ENCODE measurements around the gene TSHZ3. TPM values are rescaled to one million over a fixed set of nuclear protein-coding genes. Genes with fewer than 3 reads are reported as not detected.

Gene TSHZ3
- total RNA-seq, 4 donors from 2014 or later = 2.1 to 3.2 (median 2.7) TPM

DNA sequence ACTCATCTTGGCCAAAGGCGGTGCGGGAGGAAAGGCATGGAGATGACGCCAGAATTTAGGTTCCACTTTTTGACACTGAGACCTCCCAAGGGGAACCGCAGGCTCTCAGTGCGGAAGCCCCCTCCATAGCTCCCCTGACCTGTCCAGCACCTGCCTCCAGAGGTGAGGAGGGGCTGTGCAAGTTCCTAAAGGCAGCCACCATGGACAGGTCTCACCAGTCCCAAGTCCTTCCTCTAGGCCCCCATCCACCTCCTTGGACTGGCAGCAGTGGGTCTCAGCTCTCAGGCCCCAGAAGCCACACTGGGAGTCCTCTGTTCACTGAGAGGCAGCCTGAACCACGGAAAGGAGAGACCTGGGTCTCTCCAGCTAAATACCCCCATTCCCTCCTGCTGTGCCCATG, 31.6 kb upstream of the TSHZ3 start:
- Histone ChIP-seq H3K27ac (no peak overlapping the region), H3K36me3 (no peaks in the 10 kb centered on the region), H3K4me1 (no peaks in the 10 kb centered on the region), H3K27me3 (peaks cover 14% of the 10 kb centered on the region), H3K4me3 (no peak overlapping the region), H3K9me3 (no peaks in the 10 kb centered on the region)
- WGBS = 100% methylated on average over 6 of the region's 6 CpGs
- DNase-seq (ENCODE audit: low spot score in 2 of 2) = no peak
- TF ChIP-seq POLR2AphosphoS5 (IDR thresholded peaks at IDR 0.05) (no peak), EP300 (IDR thresholded peaks at IDR 0.05) (no peak), POLR2A (IDR thresholded peaks at IDR 0.05) (no peak)
- TF ChIP-seq, protein P1, sequence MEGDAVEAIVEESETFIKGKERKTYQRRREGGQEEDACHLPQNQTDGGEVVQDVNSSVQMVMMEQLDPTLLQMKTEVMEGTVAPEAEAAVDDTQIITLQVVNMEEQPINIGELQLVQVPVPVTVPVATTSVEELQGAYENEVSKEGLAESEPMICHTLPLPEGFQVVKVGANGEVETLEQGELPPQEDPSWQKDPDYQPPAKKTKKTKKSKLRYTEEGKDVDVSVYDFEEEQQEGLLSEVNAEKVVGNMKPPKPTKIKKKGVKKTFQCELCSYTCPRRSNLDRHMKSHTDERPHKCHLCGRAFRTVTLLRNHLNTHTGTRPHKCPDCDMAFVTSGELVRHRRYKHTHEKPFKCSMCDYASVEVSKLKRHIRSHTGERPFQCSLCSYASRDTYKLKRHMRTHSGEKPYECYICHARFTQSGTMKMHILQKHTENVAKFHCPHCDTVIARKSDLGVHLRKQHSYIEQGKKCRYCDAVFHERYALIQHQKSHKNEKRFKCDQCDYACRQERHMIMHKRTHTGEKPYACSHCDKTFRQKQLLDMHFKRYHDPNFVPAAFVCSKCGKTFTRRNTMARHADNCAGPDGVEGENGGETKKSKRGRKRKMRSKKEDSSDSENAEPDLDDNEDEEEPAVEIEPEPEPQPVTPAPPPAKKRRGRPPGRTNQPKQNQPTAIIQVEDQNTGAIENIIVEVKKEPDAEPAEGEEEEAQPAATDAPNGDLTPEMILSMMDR (IDR thresholded peaks at IDR 0.05) = no peak

DNA sequence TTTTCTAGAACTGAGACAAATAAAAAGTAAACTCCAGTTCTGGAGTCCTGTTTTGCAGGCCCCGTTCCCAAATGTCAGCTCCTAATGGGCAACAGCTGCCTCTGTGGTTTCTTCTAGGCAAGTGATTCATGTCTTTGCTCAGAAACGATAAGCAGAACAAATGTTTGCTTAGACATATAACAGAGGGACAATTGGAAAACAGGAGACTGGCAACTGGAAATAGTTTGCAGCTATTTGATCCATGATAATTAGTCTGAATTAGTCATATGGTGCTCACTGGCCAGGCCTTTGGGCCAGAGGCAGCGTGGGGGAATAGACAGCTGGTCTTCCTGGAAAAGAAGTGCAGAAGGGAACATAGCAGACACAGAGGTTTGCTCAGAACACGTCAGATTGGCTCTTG, 29.2 kb upstream of the TSHZ3 start:
- Histone ChIP-seq H3K27me3 (peaks cover 6% of the 10 kb centered on the region), H3K27ac (no peak overlapping the region), H3K4me1 (no peaks in the 10 kb centered on the region), H3K36me3 (no peaks in the 10 kb centered on the region), H3K9me3 (no peaks in the 10 kb centered on the region), H3K4me3 (no peak overlapping the region)
- no peak for DNase-seq (ENCODE audit: low spot score in 2 of 2)
- no peak for TF ChIP-seq POLR2AphosphoS5 (IDR thresholded peaks at IDR 0.05)
- 44% methylated on average over 4 of the region's 4 CpGs for WGBS

DNA sequence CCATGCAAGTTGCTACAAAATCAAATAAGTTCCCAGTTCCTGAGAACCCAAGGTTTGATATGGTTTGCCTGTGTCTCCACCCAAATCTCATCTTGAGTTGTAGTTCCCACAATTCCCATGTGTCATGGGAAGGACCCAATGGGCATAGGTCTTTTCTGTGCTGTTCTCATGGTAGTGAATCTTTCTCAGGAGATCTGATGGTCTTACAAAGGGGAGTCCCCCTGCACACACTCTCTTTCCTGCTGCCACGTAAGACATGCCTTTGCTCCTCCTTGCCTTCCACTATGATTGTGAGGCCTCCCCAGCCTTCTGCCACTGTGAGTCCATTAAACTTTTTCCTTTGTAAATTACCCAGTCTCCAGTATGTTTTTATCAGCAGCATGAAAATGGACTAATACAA, 28.5 kb upstream of the TSHZ3 start:
- TF ChIP-seq POLR2AphosphoS5 (IDR thresholded peaks at IDR 0.05) (no peak), EP300 (IDR thresholded peaks at IDR 0.05) (no peak), POLR2A (IDR thresholded peaks at IDR 0.05) (no peak)
- TF ChIP-seq, protein P1 (IDR thresholded peaks at IDR 0.05) = no peak
- DNase-seq (ENCODE audit: low spot score in 2 of 2) = no peak
- WGBS = 80% methylated on average over 1 of the region's 1 CpG
- Histone ChIP-seq H3K27ac (no peak overlapping the region), H3K36me3 (no peaks in the 10 kb centered on the region), H3K27me3 (peaks cover 4% of the 10 kb centered on the region), H3K4me3 (no peak overlapping the region), H3K4me1 (no peaks in the 10 kb centered on the region), H3K9me3 (no peaks in the 10 kb centered on the region)

DNA sequence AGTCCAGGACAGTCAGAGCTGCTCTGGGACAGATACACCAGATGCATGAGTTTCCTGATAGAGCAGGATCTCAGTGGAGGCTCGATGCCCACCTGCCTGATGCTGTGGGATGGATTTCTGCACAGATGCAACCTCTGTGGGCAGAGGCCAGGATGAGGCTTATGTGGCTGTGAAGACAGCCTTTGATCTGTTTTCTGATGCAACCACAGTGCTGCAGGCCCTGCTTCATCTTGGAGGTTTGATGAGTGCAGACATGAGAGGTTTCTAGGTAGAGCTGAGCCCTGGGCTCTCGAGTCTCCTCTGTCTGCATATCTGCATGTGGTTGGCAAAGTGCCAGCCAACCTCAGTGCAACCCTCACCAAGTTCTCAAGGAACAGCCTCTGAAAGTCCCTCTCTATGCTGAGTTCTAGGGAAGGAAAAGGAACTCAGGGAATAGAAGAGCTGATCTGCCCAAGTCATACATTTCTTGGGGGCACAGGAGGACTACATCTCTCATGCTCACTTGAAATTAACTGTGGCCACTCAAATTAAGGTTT, 23.1 kb upstream of the TSHZ3 start:
- no peak for DNase-seq (ENCODE audit: low spot score in 2 of 2)
- H3K27ac ChIP-seq = no peak overlapping the region
- WGBS = 66% methylated on average over 2 of the region's 2 CpGs
- no peaks in the 10 kb centered on the region for H3K36me3 ChIP-seq
- TF ChIP-seq POLR2AphosphoS5 (IDR thresholded peaks at IDR 0.05) (no peak), EP300 (IDR thresholded peaks at IDR 0.05) (no peak), POLR2A (IDR thresholded peaks at IDR 0.05) (no peak)
- TF ChIP-seq, protein P1 (IDR thresholded peaks at IDR 0.05) = no peak
- no peaks in the 10 kb centered on the region for H3K9me3 ChIP-seq
- H3K4me3 ChIP-seq = no peak overlapping the region
- H3K27me3 ChIP-seq = no peaks in the 10 kb centered on the region
- H3K4me1 ChIP-seq = no peaks in the 10 kb centered on the region

DNA sequence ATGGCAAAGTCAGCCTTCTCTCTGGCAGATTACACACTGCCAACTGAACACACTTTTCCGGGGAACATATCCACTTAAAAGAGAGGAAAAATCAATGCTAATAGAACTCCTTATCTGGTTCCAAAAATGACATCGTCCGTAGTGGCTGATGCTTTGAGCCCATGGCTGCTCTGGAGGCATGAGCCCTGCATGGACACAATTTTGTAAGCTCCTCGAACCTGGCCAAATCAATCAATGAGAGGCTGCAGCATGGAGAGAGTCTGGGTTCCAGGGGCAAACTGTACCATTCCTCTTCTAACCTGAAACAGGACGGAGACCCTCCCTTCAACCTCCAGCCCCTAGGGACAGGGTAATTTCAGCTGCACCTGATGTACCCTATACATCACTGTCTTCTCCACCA, 21.0 kb upstream of the TSHZ3 start:
- DNase-seq (ENCODE audit: low spot score in 2 of 2) = no peak
- no peaks in the 10 kb centered on the region for H3K9me3 ChIP-seq
- 81% methylated on average over 5 of the region's 5 CpGs for WGBS
- TF ChIP-seq EP300 (IDR thresholded peaks at IDR 0.05) = no peak
- no peak for TF ChIP-seq POLR2AphosphoS5 (IDR thresholded peaks at IDR 0.05)
- TF ChIP-seq POLR2A (IDR thresholded peaks at IDR 0.05) = no peak
- TF ChIP-seq, protein P1 (IDR thresholded peaks at IDR 0.05) = no peak
- no peaks in the 10 kb centered on the region for H3K4me1 ChIP-seq
- H3K27ac ChIP-seq = no peak overlapping the region
- no peak overlapping the region for H3K4me3 ChIP-seq
- H3K27me3 ChIP-seq = no peaks in the 10 kb centered on the region
- no peaks in the 10 kb centered on the region for H3K36me3 ChIP-seq

DNA sequence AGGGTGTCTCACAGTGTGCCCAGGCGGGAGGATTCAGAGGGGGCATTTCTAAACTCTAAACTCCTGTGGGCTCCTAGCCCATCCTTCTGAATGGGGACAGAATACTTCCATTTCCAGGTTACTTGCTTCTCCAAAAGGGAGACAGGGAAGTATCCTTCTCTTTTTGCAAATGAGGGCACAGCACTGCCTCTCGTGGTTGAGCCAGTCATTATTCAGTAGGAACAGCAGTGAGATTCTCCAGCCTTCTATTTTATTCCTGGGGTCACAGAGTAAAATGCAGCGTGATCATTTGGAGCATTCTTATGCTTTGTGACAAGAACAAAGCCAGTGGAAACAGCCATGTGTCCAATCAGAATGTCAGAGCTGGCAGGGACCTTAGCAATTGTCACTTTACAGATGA, 15.7 kb upstream of the TSHZ3 start:
- H3K4me1 ChIP-seq = no peaks in the 10 kb centered on the region
- no peaks in the 10 kb centered on the region for H3K9me3 ChIP-seq
- 76% methylated on average over 3 of the region's 3 CpGs for WGBS
- H3K4me3 ChIP-seq = no peak overlapping the region
- no peaks in the 10 kb centered on the region for H3K36me3 ChIP-seq
- no peaks in the 10 kb centered on the region for H3K27me3 ChIP-seq
- TF ChIP-seq POLR2AphosphoS5 (IDR thresholded peaks at IDR 0.05) (no peak), EP300 (IDR thresholded peaks at IDR 0.05) (no peak), POLR2A (IDR thresholded peaks at IDR 0.05) (no peak)
- TF ChIP-seq, protein P1 (IDR thresholded peaks at IDR 0.05) = no peak
- no peak overlapping the region for H3K27ac ChIP-seq
- no peak for DNase-seq (ENCODE audit: low spot score in 2 of 2)

Measured in suprapubic skin (tissue), 4 donors.